ENCODE results near the gene MTHFD1L. TPM values are rescaled to one million over a fixed set of nuclear protein-coding genes. Genes with fewer than 3 reads are reported as not detected.

The MTHFD1L gene
- total and polyA plus RNA-seq, 11 donors: 1.1 to 13.2 (median 4.2) TPM

DNA sequence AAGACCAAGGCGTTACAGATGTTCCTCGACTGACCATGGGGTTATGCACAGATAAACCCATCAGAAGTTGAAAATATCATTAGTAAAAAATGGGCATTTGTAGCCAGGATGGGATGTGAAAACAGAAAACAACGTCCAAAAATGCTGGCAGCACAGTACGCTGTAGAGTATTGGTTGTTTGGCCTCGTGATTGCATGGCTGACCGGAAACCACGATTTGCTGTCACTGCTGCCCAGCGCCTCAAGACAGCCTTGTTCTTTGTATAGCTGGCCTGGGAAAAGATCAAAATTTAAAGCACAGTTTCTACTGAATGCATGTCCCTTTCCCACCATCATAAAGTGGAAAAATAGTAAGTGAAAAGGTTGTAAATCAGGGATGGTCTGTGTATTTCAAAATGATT is 41.9 kb downstream of the MTHFD1L start:
- ATAC-seq: no peak
- WGBS, 4 donors: 74 to 85% (median 77%) methylated on average over 8 of the region's 8 CpGs
- H3K4me3 ChIP-seq: no peak overlapping the region
- no peaks in the 10 kb centered on the region for H3K9me3 ChIP-seq
- TF ChIP-seq POLR2A (IDR thresholded peaks at IDR 0.05): no peak
- TF ChIP-seq, protein P1, sequence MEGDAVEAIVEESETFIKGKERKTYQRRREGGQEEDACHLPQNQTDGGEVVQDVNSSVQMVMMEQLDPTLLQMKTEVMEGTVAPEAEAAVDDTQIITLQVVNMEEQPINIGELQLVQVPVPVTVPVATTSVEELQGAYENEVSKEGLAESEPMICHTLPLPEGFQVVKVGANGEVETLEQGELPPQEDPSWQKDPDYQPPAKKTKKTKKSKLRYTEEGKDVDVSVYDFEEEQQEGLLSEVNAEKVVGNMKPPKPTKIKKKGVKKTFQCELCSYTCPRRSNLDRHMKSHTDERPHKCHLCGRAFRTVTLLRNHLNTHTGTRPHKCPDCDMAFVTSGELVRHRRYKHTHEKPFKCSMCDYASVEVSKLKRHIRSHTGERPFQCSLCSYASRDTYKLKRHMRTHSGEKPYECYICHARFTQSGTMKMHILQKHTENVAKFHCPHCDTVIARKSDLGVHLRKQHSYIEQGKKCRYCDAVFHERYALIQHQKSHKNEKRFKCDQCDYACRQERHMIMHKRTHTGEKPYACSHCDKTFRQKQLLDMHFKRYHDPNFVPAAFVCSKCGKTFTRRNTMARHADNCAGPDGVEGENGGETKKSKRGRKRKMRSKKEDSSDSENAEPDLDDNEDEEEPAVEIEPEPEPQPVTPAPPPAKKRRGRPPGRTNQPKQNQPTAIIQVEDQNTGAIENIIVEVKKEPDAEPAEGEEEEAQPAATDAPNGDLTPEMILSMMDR (IDR thresholded peaks at IDR 0.05): no peak
- no peak for DNase-seq
- peaks cover 0 to 18% (median 6%) of the 10 kb centered on the region in 12 donors for H3K4me1 ChIP-seq
- peak overlapping the region in 6 of 12 donors; percentile 11 to 49 (median 34) for H3K27ac ChIP-seq
- intact Hi-C loops (cut with DNase I): no loop called here
- no peaks in the 10 kb centered on the region for H3K27me3 ChIP-seq
- H3K36me3 ChIP-seq: peaks cover 0 to 4% (median 0%) of the 10 kb centered on the region in 9 donors

DNA sequence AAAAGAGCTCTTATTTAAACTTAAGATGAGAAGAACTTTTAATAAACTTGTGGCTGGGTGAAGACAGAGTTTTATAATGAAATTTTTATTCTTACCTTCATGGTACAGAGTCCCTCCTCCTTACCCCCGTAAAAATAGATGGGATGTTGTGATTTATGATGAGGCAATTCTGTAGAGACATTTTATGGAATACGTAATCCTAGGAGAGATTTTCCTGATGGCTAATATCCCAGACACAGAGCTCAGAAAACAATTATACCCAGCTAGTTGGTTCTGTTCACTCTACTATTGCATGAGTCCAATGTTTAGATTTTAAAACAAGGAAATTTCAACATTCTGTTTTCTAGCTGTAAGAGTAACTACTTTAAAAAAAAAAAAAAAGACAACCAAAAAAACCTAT is 43.4 kb downstream of the MTHFD1L start:
- no peak for ATAC-seq
- intact Hi-C loops (cut with DNase I): no loop called here
- WGBS, 4 donors: 88 to 96% (median 92%) methylated on average over 2 of the region's 2 CpGs
- no peak overlapping the region for H3K4me3 ChIP-seq
- TF ChIP-seq, protein P1 (IDR thresholded peaks at IDR 0.05): no peak
- no peak for TF ChIP-seq POLR2A (IDR thresholded peaks at IDR 0.05)
- H3K9me3 ChIP-seq: no peaks in the 10 kb centered on the region
- no peak for DNase-seq
- H3K4me1 ChIP-seq: peaks cover 0 to 18% (median 5%) of the 10 kb centered on the region in 12 donors
- H3K27ac ChIP-seq: no peak overlapping the region
- H3K27me3 ChIP-seq: no peaks in the 10 kb centered on the region
- H3K36me3 ChIP-seq: peaks cover 0 to 4% (median 0%) of the 10 kb centered on the region in 9 donors

DNA sequence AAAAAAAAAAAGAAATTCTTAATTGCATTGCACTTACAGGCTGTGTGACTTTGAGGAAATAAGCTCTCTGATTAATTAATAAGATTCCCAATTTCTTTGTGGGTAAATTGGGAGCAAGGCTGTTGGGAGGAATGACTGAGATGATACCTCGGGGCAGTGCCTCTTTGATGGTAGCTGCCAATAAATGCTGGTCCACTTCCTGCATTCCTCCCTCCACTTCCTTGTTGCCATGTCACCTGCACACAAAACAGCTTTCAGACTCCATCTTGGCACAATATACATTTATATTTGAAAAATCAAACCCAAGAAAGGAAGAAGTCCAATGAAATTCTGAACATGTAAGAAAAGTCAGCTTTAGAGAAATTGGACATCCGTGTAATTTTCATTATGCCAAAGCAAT is 45.1 kb downstream of the MTHFD1L start:
- H3K36me3 ChIP-seq: peaks cover 0 to 4% (median 0%) of the 10 kb centered on the region in 9 donors
- no peak overlapping the region for H3K27ac ChIP-seq
- DNase-seq (no peak), ATAC-seq (no peak)
- no peak overlapping the region for H3K4me3 ChIP-seq
- peaks cover 0 to 20% (median 5%) of the 10 kb centered on the region in 12 donors for H3K4me1 ChIP-seq
- TF ChIP-seq, protein P1 (IDR thresholded peaks at IDR 0.05): no peak
- TF ChIP-seq POLR2A (IDR thresholded peaks at IDR 0.05): no peak
- intact Hi-C loops (cut with DNase I): no loop called here
- H3K9me3 ChIP-seq: no peaks in the 10 kb centered on the region
- 39 to 62% (median 42%) methylated on average over 2 of the region's 2 CpGs for WGBS, 4 donors
- H3K27me3 ChIP-seq: no peaks in the 10 kb centered on the region

DNA sequence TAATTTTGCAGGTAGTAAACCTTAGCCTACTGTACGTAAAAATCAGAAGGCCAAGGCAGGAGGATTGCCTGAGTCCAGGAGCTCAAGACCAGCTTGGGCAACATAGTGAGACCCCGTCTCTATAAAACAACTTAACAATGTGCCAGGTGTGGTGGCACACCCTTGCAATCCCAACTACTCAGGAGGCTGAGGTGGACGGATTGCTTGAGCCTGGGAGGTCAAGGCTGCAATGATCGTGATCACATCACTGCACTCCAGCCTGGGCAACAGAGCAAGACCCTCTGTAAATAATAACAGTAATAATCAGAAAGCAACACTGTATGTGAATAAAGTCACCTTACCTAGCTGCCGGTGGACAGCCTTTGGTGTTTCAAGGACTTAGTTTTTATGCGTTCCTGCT is 48.9 kb downstream of the MTHFD1L start:
- peak overlapping the region in 1 of 12 donors; percentile 1 for H3K27ac ChIP-seq
- peaks cover 0 to 6% (median 0%) of the 10 kb centered on the region in 12 donors for H3K4me1 ChIP-seq
- no peak for TF ChIP-seq POLR2A (IDR thresholded peaks at IDR 0.05)
- TF ChIP-seq, protein P1 (IDR thresholded peaks at IDR 0.05): no peak
- no peaks in the 10 kb centered on the region for H3K27me3 ChIP-seq
- peaks cover 0 to 4% (median 0%) of the 10 kb centered on the region in 9 donors for H3K36me3 ChIP-seq
- WGBS, 4 donors: 93 to 97% (median 96%) methylated on average over 6 of the region's 6 CpGs
- no peak overlapping the region for H3K4me3 ChIP-seq
- no peak for DNase-seq
- H3K9me3 ChIP-seq: no peaks in the 10 kb centered on the region
- ATAC-seq: no peak
- intact Hi-C loops (cut with DNase I): no loop called here
